ENCODE results near the gene LIAS. TPM values are rescaled to one million over a fixed set of nuclear protein-coding genes. Genes with fewer than 3 reads are reported as not detected.

LIAS gene
- total RNA-seq, 1 donor from 2014 or later = 9.6 TPM

DNA sequence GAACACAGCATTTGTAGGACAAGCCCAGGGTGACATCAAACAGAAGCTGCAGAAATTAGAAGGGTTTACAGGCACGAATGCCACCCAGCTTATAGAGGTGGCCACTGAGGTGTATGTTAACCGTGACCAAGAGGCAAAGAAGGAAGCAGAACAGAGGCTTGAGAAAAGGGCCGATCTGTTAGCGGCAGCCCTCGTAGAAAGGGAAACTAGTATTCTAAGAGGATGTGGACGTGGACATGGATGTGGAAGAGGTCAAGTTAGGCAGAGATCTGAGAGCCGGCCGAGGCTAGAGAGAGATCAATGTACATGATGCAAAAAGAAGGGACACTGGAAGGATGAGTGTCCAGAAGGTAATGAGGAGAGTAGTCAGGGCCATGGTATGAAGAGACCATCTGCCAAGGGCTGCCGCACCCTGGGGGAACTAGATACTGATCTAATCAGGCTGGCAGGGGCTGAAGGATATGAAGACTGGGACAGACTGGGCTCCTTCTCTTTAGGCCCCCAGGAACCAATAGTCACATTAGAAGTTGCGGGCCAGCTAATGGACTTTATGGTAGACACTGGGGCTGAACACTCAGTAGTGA lies 27.5 kb downstream of the LIAS start:
- no peak overlapping the region for H3K27ac ChIP-seq (ENCODE audit: low read depth, low read length)
- TF ChIP-seq, protein P1, sequence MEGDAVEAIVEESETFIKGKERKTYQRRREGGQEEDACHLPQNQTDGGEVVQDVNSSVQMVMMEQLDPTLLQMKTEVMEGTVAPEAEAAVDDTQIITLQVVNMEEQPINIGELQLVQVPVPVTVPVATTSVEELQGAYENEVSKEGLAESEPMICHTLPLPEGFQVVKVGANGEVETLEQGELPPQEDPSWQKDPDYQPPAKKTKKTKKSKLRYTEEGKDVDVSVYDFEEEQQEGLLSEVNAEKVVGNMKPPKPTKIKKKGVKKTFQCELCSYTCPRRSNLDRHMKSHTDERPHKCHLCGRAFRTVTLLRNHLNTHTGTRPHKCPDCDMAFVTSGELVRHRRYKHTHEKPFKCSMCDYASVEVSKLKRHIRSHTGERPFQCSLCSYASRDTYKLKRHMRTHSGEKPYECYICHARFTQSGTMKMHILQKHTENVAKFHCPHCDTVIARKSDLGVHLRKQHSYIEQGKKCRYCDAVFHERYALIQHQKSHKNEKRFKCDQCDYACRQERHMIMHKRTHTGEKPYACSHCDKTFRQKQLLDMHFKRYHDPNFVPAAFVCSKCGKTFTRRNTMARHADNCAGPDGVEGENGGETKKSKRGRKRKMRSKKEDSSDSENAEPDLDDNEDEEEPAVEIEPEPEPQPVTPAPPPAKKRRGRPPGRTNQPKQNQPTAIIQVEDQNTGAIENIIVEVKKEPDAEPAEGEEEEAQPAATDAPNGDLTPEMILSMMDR (IDR thresholded peaks at IDR 0.05; ENCODE audit: insufficient read depth, low read depth, low read length) = no peak
- TF ChIP-seq EZH2 (IDR thresholded peaks at IDR 0.05; ENCODE audit: insufficient read depth, low read length) = no peak
- no peaks in the 10 kb centered on the region for H3K79me2 ChIP-seq (ENCODE audit: insufficient read depth, low read length)
- no peak overlapping the region for H3K4me2 ChIP-seq (ENCODE audit: low read length)
- no peaks in the 10 kb centered on the region for H3K4me1 ChIP-seq (ENCODE audit: insufficient read depth, low read length)
- H3K9ac ChIP-seq (ENCODE audit: low read length) = no peak overlapping the region
- H3K9me3 ChIP-seq (ENCODE audit: insufficient read depth, low read depth, low read length) = peaks cover 4% of the 10 kb centered on the region
- H3K4me3 Mint-ChIP-seq (ENCODE audit: unreplicated experiment) = no peak overlapping the region
- no peaks in the 10 kb centered on the region for H3K36me3 ChIP-seq (ENCODE audit: insufficient read depth, low read length)
- no peaks in the 10 kb centered on the region for H3K4me1 Mint-ChIP-seq (ENCODE audit: low read depth, unreplicated experiment)
- peaks cover 3% of the 10 kb centered on the region for H3K36me3 Mint-ChIP-seq (ENCODE audit: low read depth, unreplicated experiment)
- H3K27ac Mint-ChIP-seq (ENCODE audit: unreplicated experiment) = no peak overlapping the region
- H4K20me1 ChIP-seq (ENCODE audit: insufficient read depth, low read length) = no peaks in the 10 kb centered on the region
- no peak for DNase-seq (ENCODE audit: low read depth)
- peaks cover 13% of the 10 kb centered on the region for H3K9me3 Mint-ChIP-seq (ENCODE audit: unreplicated experiment)
- H3K27me3 ChIP-seq (ENCODE audit: insufficient read depth, low read length) = no peaks in the 10 kb centered on the region
- no peak overlapping the region for H2AFZ ChIP-seq (ENCODE audit: low read depth, low read length)
- no peak for FAIRE-seq
- no peak overlapping the region for H3K4me3 ChIP-seq (ENCODE audit: insufficient read depth, low read depth, low read length)
- no peaks in the 10 kb centered on the region for H3K27me3 Mint-ChIP-seq (ENCODE audit: low read depth, unreplicated experiment)

DNA sequence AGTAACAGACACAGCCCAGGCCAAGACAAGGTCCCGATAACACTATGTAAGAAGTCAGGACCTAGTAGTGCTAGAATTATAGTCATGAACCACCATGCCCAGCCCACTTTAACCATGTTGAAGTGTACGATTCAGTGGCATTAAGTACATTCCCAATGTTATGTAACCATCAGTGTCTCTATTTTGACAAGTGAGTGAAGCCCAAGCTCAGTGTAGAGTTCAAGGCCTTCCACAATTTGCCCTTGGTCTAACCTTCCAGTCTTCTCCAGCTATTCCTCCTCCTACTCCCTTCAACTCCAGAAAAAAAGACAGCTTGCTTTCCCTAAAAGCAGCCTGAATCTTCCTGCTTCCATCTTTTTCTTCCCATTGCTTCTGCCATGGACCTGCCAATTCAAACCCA lies 31.5 kb downstream of the LIAS start:
- no peaks in the 10 kb centered on the region for H3K4me1 Mint-ChIP-seq (ENCODE audit: low read depth, unreplicated experiment)
- no peak overlapping the region for H3K9ac ChIP-seq (ENCODE audit: low read length)
- H2AFZ ChIP-seq (ENCODE audit: low read depth, low read length) = no peak overlapping the region
- no peaks in the 10 kb centered on the region for H3K79me2 ChIP-seq (ENCODE audit: insufficient read depth, low read length)
- peaks cover 2% of the 10 kb centered on the region for H3K9me3 Mint-ChIP-seq (ENCODE audit: unreplicated experiment)
- no peaks in the 10 kb centered on the region for H3K27me3 Mint-ChIP-seq (ENCODE audit: low read depth, unreplicated experiment)
- H3K27ac ChIP-seq (ENCODE audit: low read depth, low read length) = no peak overlapping the region
- H3K36me3 ChIP-seq (ENCODE audit: insufficient read depth, low read length) = no peaks in the 10 kb centered on the region
- no peak overlapping the region for H3K4me2 ChIP-seq (ENCODE audit: low read length)
- H3K27ac Mint-ChIP-seq (ENCODE audit: unreplicated experiment) = no peak overlapping the region
- H3K4me3 ChIP-seq (ENCODE audit: insufficient read depth, low read depth, low read length) = no peak overlapping the region
- H4K20me1 ChIP-seq (ENCODE audit: insufficient read depth, low read length) = no peaks in the 10 kb centered on the region
- no peaks in the 10 kb centered on the region for H3K27me3 ChIP-seq (ENCODE audit: insufficient read depth, low read length)
- no peak overlapping the region for H3K4me3 Mint-ChIP-seq (ENCODE audit: unreplicated experiment)
- H3K9me3 ChIP-seq (ENCODE audit: insufficient read depth, low read depth, low read length) = no peaks in the 10 kb centered on the region
- TF ChIP-seq, protein P1 (IDR thresholded peaks at IDR 0.05; ENCODE audit: insufficient read depth, low read depth, low read length) = no peak
- TF ChIP-seq EZH2 (IDR thresholded peaks at IDR 0.05; ENCODE audit: insufficient read depth, low read length) = no peak
- no peaks in the 10 kb centered on the region for H3K36me3 Mint-ChIP-seq (ENCODE audit: low read depth, unreplicated experiment)
- FAIRE-seq = no peak
- DNase-seq (ENCODE audit: low read depth) = no peak
- no peaks in the 10 kb centered on the region for H3K4me1 ChIP-seq (ENCODE audit: insufficient read depth, low read length)

DNA sequence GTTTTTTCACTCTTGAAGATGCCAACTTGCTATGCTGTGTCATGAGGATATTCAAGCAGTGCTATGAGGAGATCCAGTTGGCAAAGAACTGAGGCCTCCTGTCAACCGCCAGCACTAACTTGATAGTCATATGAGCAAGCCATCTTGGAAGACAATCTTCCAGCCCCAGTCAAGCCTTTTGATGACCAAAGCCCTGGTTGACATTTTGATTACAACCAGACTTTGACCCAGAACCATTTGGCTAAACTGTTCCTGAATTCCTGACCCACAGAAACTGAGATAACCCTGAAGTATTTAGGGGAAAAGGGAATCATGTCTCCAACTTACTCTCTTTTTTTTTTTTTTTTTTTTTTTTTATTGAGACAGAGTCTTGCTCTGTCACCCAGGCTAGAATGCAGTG lies 35.5 kb downstream of the LIAS start:
- Histone ChIP-seq H3K9ac (ENCODE audit: low read length) (no peak overlapping the region), H2AFZ (ENCODE audit: low read depth, low read length) (no peak overlapping the region), H3K4me2 (ENCODE audit: low read length) (no peak overlapping the region), H3K9me3 (ENCODE audit: insufficient read depth, low read depth, low read length) (no peaks in the 10 kb centered on the region), H3K4me3 (ENCODE audit: insufficient read depth, low read depth, low read length) (no peak overlapping the region), H3K36me3 (ENCODE audit: insufficient read depth, low read length) (peaks cover 14% of the 10 kb centered on the region), H3K79me2 (ENCODE audit: insufficient read depth, low read length) (no peaks in the 10 kb centered on the region), H3K27ac (ENCODE audit: low read depth, low read length) (no peak overlapping the region), H3K4me1 (ENCODE audit: insufficient read depth, low read length) (peaks cover 5% of the 10 kb centered on the region), H4K20me1 (ENCODE audit: insufficient read depth, low read length) (no peaks in the 10 kb centered on the region), H3K27me3 (ENCODE audit: insufficient read depth, low read length) (no peaks in the 10 kb centered on the region)
- TF ChIP-seq EZH2 (IDR thresholded peaks at IDR 0.05; ENCODE audit: insufficient read depth, low read length) = no peak
- TF ChIP-seq, protein P1 (IDR thresholded peaks at IDR 0.05; ENCODE audit: insufficient read depth, low read depth, low read length) = no peak
- Mint-ChIP-seq H3K4me3 (ENCODE audit: unreplicated experiment) (no peak overlapping the region), H3K9me3 (ENCODE audit: unreplicated experiment) (no peaks in the 10 kb centered on the region), H3K27me3 (ENCODE audit: low read depth, unreplicated experiment) (no peaks in the 10 kb centered on the region), H3K27ac (ENCODE audit: unreplicated experiment) (no peak overlapping the region), H3K36me3 (ENCODE audit: low read depth, unreplicated experiment) (peaks cover 3% of the 10 kb centered on the region), H3K4me1 (ENCODE audit: low read depth, unreplicated experiment) (no peaks in the 10 kb centered on the region)
- FAIRE-seq (no peak), DNase-seq (ENCODE audit: low read depth) (no peak)

All from astrocyte (in vitro differentiated cells and primary cell).